Fibroblast of gingiva (primary cell): ENCODE data around the gene FBLN2.
"Not testable (repeated sequence)": the region's sequence is repeated elsewhere in the genome, so short reads cannot be mapped to it uniquely, and the experiment has no call there.

Experiments used
- DNase-seq: peaks from one replicate; pipeline ENCODE4 v3.0.0-alpha.2; 2011; ENCODE audit warnings: low read depth

The FBLN2 gene

GRCh38 chr3:13549623-13550422 is 898 bp downstream of the FBLN2 start:
- DNase-seq, result no peak

- DNase-seq, result no peak
Observed at GRCh38 chr3:13550423-13550690, 1.4 kb downstream of the FBLN2 start.

GRCh38 chr3:13550791-13551360 is 2.0 kb downstream of the FBLN2 start:
- no peak for DNase-seq

- DNase-seq, result no peak
Observed at GRCh38 chr3:13552857-13553652, 4.1 kb downstream of the FBLN2 start.

- DNase-seq, result no peak
Observed at GRCh38 chr3:13553686-13554085, 4.8 kb downstream of the FBLN2 start.

GRCh38 chr3:13555753-13556152 is 6.8 kb downstream of the FBLN2 start:
- DNase-seq, result no peak

GRCh38 chr3:13556207-13556606 is 7.3 kb downstream of the FBLN2 start:
- DNase-seq, result no peak

- no peak for DNase-seq
Observed at GRCh38 chr3:13556917-13557316, 8.0 kb downstream of the FBLN2 start.

- DNase-seq, result no peak
Observed at GRCh38 chr3:13557417-13557816, 8.5 kb downstream of the FBLN2 start.

- no peak for DNase-seq
Observed at GRCh38 chr3:13557926-13558325, 9.0 kb downstream of the FBLN2 start.

GRCh38 chr3:13558651-13559050 is 9.7 kb downstream of the FBLN2 start:
- no peak for DNase-seq

GRCh38 chr3:13559764-13560525 is 11.0 kb downstream of the FBLN2 start:
- no peak for DNase-seq

- DNase-seq, result no peak
Observed at GRCh38 chr3:13561376-13561775, 12.5 kb downstream of the FBLN2 start.

GRCh38 chr3:13561967-13562366 is 13.0 kb downstream of the FBLN2 start:
- no peak for DNase-seq

GRCh38 chr3:13562421-13562820 is 13.5 kb downstream of the FBLN2 start:
- DNase-seq, result not testable (repeated sequence)

- no peak for DNase-seq
Observed at GRCh38 chr3:13563321-13563720, 14.4 kb downstream of the FBLN2 start.

GRCh38 chr3:13563911-13564310 is 15.0 kb downstream of the FBLN2 start:
- peak; percentile 44 for DNase-seq

- no peak for DNase-seq
Observed at GRCh38 chr3:13564751-13565560, 16.0 kb downstream of the FBLN2 start.

GRCh38 chr3:13565581-13566452 is 16.9 kb downstream of the FBLN2 start:
- DNase-seq, result no peak

- DNase-seq, result no peak
Observed at GRCh38 chr3:13566453-13566748, 17.5 kb downstream of the FBLN2 start.

- no peak for DNase-seq
Observed at GRCh38 chr3:13566769-13567310, 17.9 kb downstream of the FBLN2 start.
